HG02943 (cell line): Measurements from ENCODE around the gene IRGM.
"Not testable (repeated sequence)": the region's sequence is repeated elsewhere in the genome, so short reads cannot be mapped to it uniquely, and the experiment has no call there.

Source experiments
- ATAC-seq: cut with Tn5 transposase; IDR thresholded peaks from one replicate; pipeline ENCODE4 v1.9.1; 2021; ENCODE audit warnings: mild to moderate bottlenecking, low read depth, moderate library complexity; ENCODE audit not compliant: unreplicated experiment

The IRGM gene

GRCh38 chr5:150846308-150846653, at the start of gene IRGM:
Gene IRGM (plus strand): TSS chr5:150846521. CDS start chr5:150848124, 1,603 bp downstream.
- ATAC-seq = not testable (repeated sequence)

GRCh38 chr5:150797384-150797783, 48.9 kb upstream of the IRGM start:
- no peak for ATAC-seq

GRCh38 chr5:150801117-150801927, 45.0 kb upstream of the IRGM start:
- no peak for ATAC-seq

- no peak for ATAC-seq
These were observed 41.9 kb upstream of the IRGM start for GRCh38 chr5:150804388-150804787.

GRCh38 chr5:150809363-150809762, 37.0 kb upstream of the IRGM start:
- ATAC-seq = no peak

GRCh38 chr5:150815010-150815409, 31.3 kb upstream of the IRGM start:
- no peak for ATAC-seq

- ATAC-seq = no peak
These were observed 29.4 kb upstream of the IRGM start for GRCh38 chr5:150816946-150817345.

GRCh38 chr5:150829744-150830143, 16.6 kb upstream of the IRGM start:
- ATAC-seq = no peak

GRCh38 chr5:150831821-150832220, 14.5 kb upstream of the IRGM start:
- not testable (repeated sequence) for ATAC-seq

GRCh38 chr5:150836064-150836463, 10.3 kb upstream of the IRGM start:
- ATAC-seq = no peak

GRCh38 chr5:150836703-150837102, 9.6 kb upstream of the IRGM start:
- no peak for ATAC-seq

GRCh38 chr5:150845185-150845859, 999 bp upstream of the IRGM start:
- ATAC-seq = not testable (repeated sequence)

- peak; percentile 92 for ATAC-seq
These were observed 473 bp downstream of the IRGM start for GRCh38 chr5:150846654-150847333.

GRCh38 chr5:150847334-150847695, 994 bp downstream of the IRGM start:
- no peak for ATAC-seq

- ATAC-seq = no peak
These were observed 1.9 kb downstream of the IRGM start for GRCh38 chr5:150848271-150848670.

GRCh38 chr5:150851039-150851438, 4.7 kb downstream of the IRGM start:
- no peak for ATAC-seq

GRCh38 chr5:150853561-150853960, 7.2 kb downstream of the IRGM start:
- ATAC-seq = no peak

GRCh38 chr5:150856700-150857099, 10.4 kb downstream of the IRGM start:
- ATAC-seq = not testable (repeated sequence)

- no peak for ATAC-seq
These were observed 14.0 kb downstream of the IRGM start for GRCh38 chr5:150860246-150860821.

GRCh38 chr5:150862070-150862469, 15.7 kb downstream of the IRGM start:
- ATAC-seq = no peak

GRCh38 chr5:150879358-150879757, 33.0 kb downstream of the IRGM start:
- no peak for ATAC-seq
